Measurements from ENCODE around the gene PTGDS.

PTGDS gene

GRCh38 chr9:136977223-136977622 lies at the start of gene PTGDS:
Gene PTGDS (plus strand): TSS chr9:136977504. CDS start chr9:136977579, 75 bp downstream.
- DNase-seq: no peak

- no peak for DNase-seq
Observed at GRCh38 chr9:136928591-136928990, 48.7 kb upstream of the PTGDS start.

GRCh38 chr9:136930014-136930413 lies 47.3 kb upstream of the PTGDS start:
- no peak for DNase-seq

GRCh38 chr9:136931611-136932130 lies 45.6 kb upstream of the PTGDS start:
- no peak for DNase-seq

GRCh38 chr9:136934277-136934676 lies 43.0 kb upstream of the PTGDS start:
- no peak for DNase-seq

GRCh38 chr9:136935651-136936050 lies 41.7 kb upstream of the PTGDS start:
- no peak for DNase-seq

GRCh38 chr9:136936645-136937170 lies 40.6 kb upstream of the PTGDS start:
- no peak for DNase-seq

- no peak for DNase-seq
Observed at GRCh38 chr9:136937186-136938001, 39.9 kb upstream of the PTGDS start.

GRCh38 chr9:136939431-136939995 lies 37.8 kb upstream of the PTGDS start:
- DNase-seq: no peak

GRCh38 chr9:136939996-136940525 lies 37.2 kb upstream of the PTGDS start:
- DNase-seq: no peak

- DNase-seq: no peak
Observed at GRCh38 chr9:136940526-136941230, 36.6 kb upstream of the PTGDS start.

- no peak for DNase-seq
Observed at GRCh38 chr9:136941231-136942111, 35.8 kb upstream of the PTGDS start.

- DNase-seq: no peak
Observed at GRCh38 chr9:136942112-136942880, 35.0 kb upstream of the PTGDS start.

- DNase-seq: no peak
Observed at GRCh38 chr9:136942881-136943230, 34.4 kb upstream of the PTGDS start.

- DNase-seq: peak; percentile 70
Observed at GRCh38 chr9:136943291-136944211, 33.8 kb upstream of the PTGDS start.

- DNase-seq: peak; percentile 79
Observed at GRCh38 chr9:136944212-136944518, 33.1 kb upstream of the PTGDS start.

- peak; percentile 99 for DNase-seq
Observed at GRCh38 chr9:136944519-136945332, 32.6 kb upstream of the PTGDS start, which contains the start of the genes C8G and FBXW5. Gene C8G (plus strand): TSS chr9:136945243. CDS start chr9:136945321, 78 bp downstream. Gene FBXW5 (minus strand): TSS chr9:136944738. CDS start chr9:136944083, 655 bp downstream.

GRCh38 chr9:136945333-136946227 lies 31.7 kb upstream of the PTGDS start:
- DNase-seq: no peak

Measured in RPMI8226 (cell line).